GM23338 (cell line): ENCODE measurements around the gene MARS2. TPM values are rescaled to one million over a fixed set of nuclear protein-coding genes. Genes with fewer than 3 reads are reported as not detected.

Experiments
- ATAC-seq: fragments of 200-7000 bp; cut with Tn5 transposase; 3 replicates; pipeline ENCODE4 v1.9.1; 2020
- DNase-seq: peaks from one replicate; pipeline ENCODE4 v3.0.0-alpha.2; 2015; ENCODE audit warnings: low spot score
- H2AFZ ChIP-seq: fragments of 200-600 bp; sonication (generic); 2 replicates; pipeline ENCODE4 v1.8.0; 2016; ENCODE audit warnings: antibody characterized with exemption, mild to moderate bottlenecking, moderate library complexity
- H3F3A ChIP-seq: fragments of 200-600 bp; sonication (generic); replicated peaks from 2 replicates; pipeline ENCODE4 v1.8.0; 2017; ENCODE audit warnings: antibody characterized with exemption, mixed run types, low read depth
- H3K27ac ChIP-seq: fragments of 200-600 bp; sonication (generic); 2 replicates; pipeline ENCODE4 v1.6.1; 2016; ENCODE audit warnings: low read depth
- H3K27me3 ChIP-seq: fragments of 200-600 bp; sonication (generic); 2 replicates; pipeline ENCODE4 v1.8.0; 2016; ENCODE audit warnings: mild to moderate bottlenecking, mixed run types, moderate library complexity; ENCODE audit not compliant: insufficient read depth
- H3K36me3 ChIP-seq: fragments of 200-600 bp; sonication (generic); 2 replicates; pipeline ENCODE4 v1.8.0; 2016; ENCODE audit warnings: mild to moderate bottlenecking; ENCODE audit not compliant: insufficient read depth
- H3K4me1 ChIP-seq: fragments of 200-600 bp; sonication (generic); 2 replicates; pipeline ENCODE4 v1.8.0; 2016; ENCODE audit warnings: mild to moderate bottlenecking, moderate library complexity; ENCODE audit not compliant: insufficient read depth
- H3K4me2 ChIP-seq: fragments of 200-600 bp; sonication (generic); 2 replicates; pipeline ENCODE4 v1.7.1; 2017; ENCODE audit warnings: mixed run types
- H3K4me3 ChIP-seq: fragments of 200-600 bp; sonication (generic); 2 replicates; pipeline ENCODE4 v1.6.1; 2016; ENCODE audit warnings: mixed run types
- H3K79me2 ChIP-seq: fragments of 200-600 bp; sonication (generic); replicated peaks from 2 replicates; pipeline ENCODE4 v1.8.0; 2017; ENCODE audit warnings: mild to moderate bottlenecking; ENCODE audit not compliant: insufficient read depth
- H3K9me2 ChIP-seq: fragments of 200-600 bp; sonication (generic); 2 replicates; pipeline ENCODE4 v1.8.0; 2017; ENCODE audit not compliant: insufficient read depth
- H4K20me1 ChIP-seq: fragments of 200-600 bp; sonication (generic); replicated peaks from 2 replicates; pipeline ENCODE4 v1.8.0; 2017; ENCODE audit warnings: mild to moderate bottlenecking; ENCODE audit not compliant: insufficient read depth
- H3K27ac Mint-ChIP-seq: 2 replicates; pipeline ENCODE4 v1.8.0; 2020; ENCODE audit warnings: inconsistent platforms, mild to moderate bottlenecking, moderate library complexity, mixed read lengths
- H3K27me3 Mint-ChIP-seq: 3 replicates; pipeline ENCODE4 v1.8.0; 2022; ENCODE audit warnings: low read depth, mild to moderate bottlenecking, moderate library complexity, mixed read lengths, inconsistent platforms; ENCODE audit not compliant: insufficient read depth, poor library complexity
- H3K36me3 Mint-ChIP-seq: 3 replicates; pipeline ENCODE4 v1.8.0; 2021; ENCODE audit warnings: low read depth, mild to moderate bottlenecking, inconsistent platforms, moderate library complexity, mixed read lengths
- H3K4me1 Mint-ChIP-seq: 3 replicates; pipeline ENCODE4 v1.8.0; 2020; ENCODE audit warnings: mild to moderate bottlenecking, inconsistent platforms, mixed read lengths
- H3K4me3 Mint-ChIP-seq: 3 replicates; pipeline ENCODE4 v1.8.0; 2021; ENCODE audit warnings: moderate library complexity, mild to moderate bottlenecking, inconsistent platforms, mixed read lengths
- H3K9me3 Mint-ChIP-seq: 3 replicates; pipeline ENCODE4 v1.8.0; 2020; ENCODE audit warnings: moderate library complexity, mild to moderate bottlenecking, inconsistent platforms, mixed read lengths
- CREB1 ChIP-seq: fragments of 250-450 bp; sonication (Bioruptor Pico); IDR thresholded peaks from 2 replicates; pipeline ENCODE4 v1.5.0; 2020; ENCODE audit warnings: low read depth, mild to moderate bottlenecking, moderate library complexity
- ETS1 ChIP-seq: IDR thresholded peaks from 2 replicates; pipeline ENCODE4 v1.6.1; 2016; ENCODE audit warnings: antibody characterized with exemption
- EZH2 ChIP-seq: fragments of 200-600 bp; sonication (generic); IDR thresholded peaks from one replicate; pipeline ENCODE4 v1.8.0; 2017; ENCODE audit warnings: antibody characterized with exemption, mild to moderate bottlenecking, low read depth; ENCODE audit not compliant: unreplicated experiment
- EZH2phosphoT487 ChIP-seq: fragments of 200-600 bp; sonication (generic); IDR thresholded peaks from one replicate; pipeline ENCODE4 v1.8.1; 2018; ENCODE audit warnings: antibody characterized with exemption; ENCODE audit not compliant: unreplicated experiment
- JUNB ChIP-seq: IDR thresholded peaks from one replicate; pipeline ENCODE4 v1.6.1; 2016; ENCODE audit warnings: antibody characterized with exemption; ENCODE audit not compliant: unreplicated experiment
- NANOG ChIP-seq: IDR thresholded peaks from 2 replicates; pipeline ENCODE4 v1.6.1; 2016; ENCODE audit warnings: antibody characterized with exemption, borderline replicate concordance
- POLR2AphosphoS5 ChIP-seq: IDR thresholded peaks from 2 replicates; pipeline ENCODE4 v1.6.1; 2016; ENCODE audit warnings: antibody characterized with exemption, low read depth
- STAT1 ChIP-seq: IDR thresholded peaks from one replicate; pipeline ENCODE4 v1.6.1; 2016; ENCODE audit warnings: antibody characterized with exemption; ENCODE audit not compliant: unreplicated experiment
- ZNF114 ChIP-seq: fragments of 250-450 bp; sonication (Bioruptor Pico); IDR thresholded peaks from 2 replicates; pipeline ENCODE4 v1.5.0; 2020; ENCODE audit warnings: mild to moderate bottlenecking, moderate library complexity
- ZNF331 ChIP-seq: fragments of 250-450 bp; sonication (Bioruptor Pico); IDR thresholded peaks from 2 replicates; pipeline ENCODE4 v1.5.0; 2020; ENCODE audit warnings: low read depth, mild to moderate bottlenecking, moderate library complexity
- ZNF462 ChIP-seq: fragments of 250-450 bp; sonication (Bioruptor Pico); IDR thresholded peaks from 2 replicates; pipeline ENCODE4 v1.5.0; 2020; ENCODE audit warnings: mild to moderate bottlenecking, moderate library complexity
- long read RNA-seq: library from polyadenylated mRNA; unstranded; transcript quantifications from one replicate; pipeline ENCODE4 v2.0.0, GENCODE V29; 2020; ENCODE audit not compliant: unreplicated experiment
- polyA plus RNA-seq: library from polyadenylated mRNA; unstranded; fragments of >200 nt; fragmentation: Nextera tagmentation; extraction: Ambion mirVana; gene quantifications from 2 replicates; pipeline ENCODE4 v1.2.1, GENCODE V29; 2016
- total RNA-seq: library from RNA; depleted of rRNA; stranded (reverse); fragments of >200 nt; shearing (Covaris generic); gene quantifications from 2 replicates; pipeline ENCODE4 v1.2.3, GENCODE V29; 2014; rRNA removed
- TF ChIP-seq, protein P1 (sequence below): IDR thresholded peaks from one replicate; pipeline ENCODE4 v1.6.1; 2018; ENCODE audit warnings: antibody characterized with exemption; ENCODE audit not compliant: unreplicated experiment
- TF ChIP-seq, protein P2 (sequence below), 2 experiments: fragments of 200-600 bp in 1 of 2; sonication (generic) in 1 of 2; conservative IDR thresholded peaks; 2 replicates each; pipeline versions ENCODE4 v1.5.1 to v1.6.1; 2016 to 2017; ENCODE audit warnings: antibody characterized with exemption in 2 of 2, low read depth in 2 of 2, mild to moderate bottlenecking in 2 of 2, moderate library complexity in 1 of 2

MARS2 gene
- total RNA-seq (48.2 and 49.1 TPM in 2 replicates), polyA plus RNA-seq (11.9 and 13.7 TPM in 2 replicates)
- long read RNA-seq, partial matches to known transcripts: 0 of 3 reads
- long read RNA-seq, other reads (novel, unspliced or antisense): 0 of 3 reads

DNA sequence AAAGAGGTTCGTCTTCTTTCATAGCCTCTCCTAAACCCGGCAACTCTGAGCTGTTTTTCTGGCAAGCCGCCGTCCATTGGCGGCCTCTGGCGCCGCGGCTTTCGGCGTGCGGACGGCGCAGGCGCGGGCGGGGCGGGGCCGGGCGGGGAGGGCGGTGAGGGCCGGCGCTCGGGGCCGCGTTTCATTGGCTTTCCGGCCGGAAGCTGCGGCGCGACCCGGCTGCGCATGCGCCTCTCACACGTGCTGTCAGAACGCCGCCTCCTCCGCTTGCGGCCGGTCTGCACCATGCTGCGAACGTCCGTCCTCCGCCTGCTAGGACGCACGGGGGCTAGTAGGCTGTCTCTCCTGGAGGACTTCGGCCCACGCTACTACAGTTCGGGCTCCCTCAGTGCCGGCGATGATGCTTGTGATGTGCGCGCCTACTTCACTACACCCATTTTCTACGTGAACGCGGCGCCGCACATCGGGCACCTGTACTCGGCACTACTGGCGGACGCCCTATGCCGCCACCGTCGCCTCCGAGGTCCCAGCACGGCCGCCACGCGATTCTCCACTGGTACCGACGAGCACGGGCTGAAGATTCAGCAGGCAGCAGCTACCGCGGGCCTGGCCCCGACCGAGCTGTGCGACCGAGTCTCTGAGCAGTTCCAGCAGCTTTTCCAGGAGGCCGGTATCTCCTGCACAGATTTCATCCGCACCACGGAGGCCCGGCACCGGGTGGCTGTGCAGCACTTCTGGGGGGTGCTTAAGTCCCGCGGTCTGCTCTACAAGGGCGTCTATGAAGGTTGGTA lies at the start of gene MARS2:
Gene MARS2, plus strand, starts transcription at position 249 of the 791 bp plus-strand sequence. Its CDS starts 37 bp downstream, at position 286.
- H3K9me3 Mint-ChIP-seq: no peaks in the 10 kb centered on the region; the same call in 1 of the 3 replicates
- peaks cover 32% of the 10 kb centered on the region for H3K4me1 Mint-ChIP-seq
- Histone ChIP-seq H3K4me2 (peak within 1 kb of the TSS; percentile 76), H2AFZ (peak within 1 kb of the TSS; percentile 45; the same call in 1 of the 2 replicates), H3K79me2 (peaks cover 51% of the 10 kb centered on the region), H3K36me3 (no peaks in the 10 kb centered on the region), H3K9me2 (no peaks in the 10 kb centered on the region), H3K27ac (peak within 1 kb of the TSS; percentile 81), H4K20me1 (peaks cover 31% of the 10 kb centered on the region), H3K4me1 (peaks cover 24% of the 10 kb centered on the region), H3K4me3 (peak within 1 kb of the TSS; percentile 81), H3F3A (no peaks in the 10 kb centered on the region), H3K27me3 (no peaks in the 10 kb centered on the region)
- H3K27ac Mint-ChIP-seq: peak within 1 kb of the TSS; percentile 96
- peaks cover 14% of the 10 kb centered on the region for H3K27me3 Mint-ChIP-seq
- TF ChIP-seq ZNF462 (CRISPR knock-in tag) (no peak), EZH2 (no peak), ZNF331 (CRISPR knock-in tag) (no peak), ETS1 (peak; percentile 36; the same call in 1 of the 2 replicates), EZH2phosphoT487 (no peak), NANOG (no peak), POLR2AphosphoS5 (peak; percentile 95), STAT1 (no peak), CREB1 (peak; percentile 48), ZNF114 (CRISPR knock-in tag) (no peak), JUNB (no peak)
- TF ChIP-seq, protein P1, sequence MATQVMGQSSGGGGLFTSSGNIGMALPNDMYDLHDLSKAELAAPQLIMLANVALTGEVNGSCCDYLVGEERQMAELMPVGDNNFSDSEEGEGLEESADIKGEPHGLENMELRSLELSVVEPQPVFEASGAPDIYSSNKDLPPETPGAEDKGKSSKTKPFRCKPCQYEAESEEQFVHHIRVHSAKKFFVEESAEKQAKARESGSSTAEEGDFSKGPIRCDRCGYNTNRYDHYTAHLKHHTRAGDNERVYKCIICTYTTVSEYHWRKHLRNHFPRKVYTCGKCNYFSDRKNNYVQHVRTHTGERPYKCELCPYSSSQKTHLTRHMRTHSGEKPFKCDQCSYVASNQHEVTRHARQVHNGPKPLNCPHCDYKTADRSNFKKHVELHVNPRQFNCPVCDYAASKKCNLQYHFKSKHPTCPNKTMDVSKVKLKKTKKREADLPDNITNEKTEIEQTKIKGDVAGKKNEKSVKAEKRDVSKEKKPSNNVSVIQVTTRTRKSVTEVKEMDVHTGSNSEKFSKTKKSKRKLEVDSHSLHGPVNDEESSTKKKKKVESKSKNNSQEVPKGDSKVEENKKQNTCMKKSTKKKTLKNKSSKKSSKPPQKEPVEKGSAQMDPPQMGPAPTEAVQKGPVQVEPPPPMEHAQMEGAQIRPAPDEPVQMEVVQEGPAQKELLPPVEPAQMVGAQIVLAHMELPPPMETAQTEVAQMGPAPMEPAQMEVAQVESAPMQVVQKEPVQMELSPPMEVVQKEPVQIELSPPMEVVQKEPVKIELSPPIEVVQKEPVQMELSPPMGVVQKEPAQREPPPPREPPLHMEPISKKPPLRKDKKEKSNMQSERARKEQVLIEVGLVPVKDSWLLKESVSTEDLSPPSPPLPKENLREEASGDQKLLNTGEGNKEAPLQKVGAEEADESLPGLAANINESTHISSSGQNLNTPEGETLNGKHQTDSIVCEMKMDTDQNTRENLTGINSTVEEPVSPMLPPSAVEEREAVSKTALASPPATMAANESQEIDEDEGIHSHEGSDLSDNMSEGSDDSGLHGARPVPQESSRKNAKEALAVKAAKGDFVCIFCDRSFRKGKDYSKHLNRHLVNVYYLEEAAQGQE: no peak
- TF ChIP-seq, protein P2, sequence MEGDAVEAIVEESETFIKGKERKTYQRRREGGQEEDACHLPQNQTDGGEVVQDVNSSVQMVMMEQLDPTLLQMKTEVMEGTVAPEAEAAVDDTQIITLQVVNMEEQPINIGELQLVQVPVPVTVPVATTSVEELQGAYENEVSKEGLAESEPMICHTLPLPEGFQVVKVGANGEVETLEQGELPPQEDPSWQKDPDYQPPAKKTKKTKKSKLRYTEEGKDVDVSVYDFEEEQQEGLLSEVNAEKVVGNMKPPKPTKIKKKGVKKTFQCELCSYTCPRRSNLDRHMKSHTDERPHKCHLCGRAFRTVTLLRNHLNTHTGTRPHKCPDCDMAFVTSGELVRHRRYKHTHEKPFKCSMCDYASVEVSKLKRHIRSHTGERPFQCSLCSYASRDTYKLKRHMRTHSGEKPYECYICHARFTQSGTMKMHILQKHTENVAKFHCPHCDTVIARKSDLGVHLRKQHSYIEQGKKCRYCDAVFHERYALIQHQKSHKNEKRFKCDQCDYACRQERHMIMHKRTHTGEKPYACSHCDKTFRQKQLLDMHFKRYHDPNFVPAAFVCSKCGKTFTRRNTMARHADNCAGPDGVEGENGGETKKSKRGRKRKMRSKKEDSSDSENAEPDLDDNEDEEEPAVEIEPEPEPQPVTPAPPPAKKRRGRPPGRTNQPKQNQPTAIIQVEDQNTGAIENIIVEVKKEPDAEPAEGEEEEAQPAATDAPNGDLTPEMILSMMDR (conservative IDR thresholded peaks at IDR 0.05; ENCODE audit: low read depth in 2 of 2): 0 out of 4 replicates have a peak, but pooled peaks of 1 of the 2 experiments have one; percentile 12
- peaks cover 31% of the 10 kb centered on the region for H3K36me3 Mint-ChIP-seq
- ATAC-seq (peak; percentile 81), DNase-seq (peak; percentile 96)
- H3K4me3 Mint-ChIP-seq: peak within 1 kb of the TSS; percentile 92
